Natural killer cell (primary cell): ENCODE results near the gene G3BP1. TPM values are rescaled to one million over a fixed set of nuclear protein-coding genes. Genes with fewer than 3 reads are reported as not detected.

Experiments
- ATAC-seq, 3 donors: fragments of 150-1000 bp in 2 of 3; fragments of 200-7000 bp in 1 of 3; cut with Tn5 transposase; 1 replicate in 1 of 3; 2 replicates in 2 of 3; pipeline ENCODE4 v1.10.0; 2021; ENCODE audit warnings: mild to moderate bottlenecking in 2 of 3, moderate library complexity in 2 of 3
- DNase-seq, 2 donors: peaks; one replicate each; pipeline versions ENCODE4 v3.0.0 to v3.0.0-alpha.2; 2013 to 2021; ENCODE audit warnings: mixed read lengths in 1 of 2
- H3K27ac ChIP-seq: one replicate; pipeline ENCODE4 v1.5.1; 2013; ENCODE audit warnings: mild to moderate bottlenecking, low read length
- H3K27me3 ChIP-seq: one replicate; pipeline ENCODE4 v1.6.1; 2013; ENCODE audit warnings: low read length; ENCODE audit not compliant: control insufficient read depth, insufficient read depth
- H3K36me3 ChIP-seq: one replicate; pipeline ENCODE4 v1.6.1; 2013; ENCODE audit warnings: low read length; ENCODE audit not compliant: control insufficient read depth, insufficient read depth
- H3K4me1 ChIP-seq: one replicate; pipeline ENCODE4 v1.6.1; 2013; ENCODE audit warnings: low read length; ENCODE audit not compliant: control insufficient read depth, insufficient read depth
- H3K4me3 ChIP-seq: one replicate; pipeline ENCODE4 v1.5.1; 2013; ENCODE audit warnings: low read length
- H3K9me3 ChIP-seq: one replicate; pipeline ENCODE4 v1.6.1; 2013; ENCODE audit warnings: low read length; ENCODE audit not compliant: control insufficient read depth, insufficient read depth
- H3K27ac Mint-ChIP-seq, 2 donors: one replicate each; pipeline ENCODE4 v1.8.0; 2022; ENCODE audit warnings: mild to moderate bottlenecking in 2 of 2, mixed read lengths in 2 of 2, moderate library complexity in 1 of 2
- H3K27me3 Mint-ChIP-seq, 2 donors: one replicate each; pipeline ENCODE4 v1.8.0; 2022; ENCODE audit warnings: low read depth in 2 of 2, mixed read lengths in 2 of 2
- H3K36me3 Mint-ChIP-seq: one replicate; pipeline ENCODE4 v1.8.0; 2022; ENCODE audit warnings: mixed read lengths
- H3K4me1 Mint-ChIP-seq, 2 donors: one replicate each; pipeline ENCODE4 v1.8.0; 2022; ENCODE audit warnings: mixed read lengths in 2 of 2
- H3K4me3 Mint-ChIP-seq: one replicate; pipeline ENCODE4 v1.8.0; 2022; ENCODE audit warnings: mild to moderate bottlenecking, moderate library complexity, mixed read lengths
- H3K9me3 Mint-ChIP-seq, 2 donors: one replicate each; pipeline ENCODE4 v1.8.0; 2022; ENCODE audit warnings: mixed read lengths in 2 of 2
- WGBS: methylation state at CpG from one replicate; pipeline ENCODE4 v1.1.7; 2013; ENCODE audit warnings: missing lambda C conversion rate; ENCODE audit not compliant: insufficient coverage; 5-methylcytosine and 5-hydroxymethylcytosine counted together
- intact Hi-C: fragments of 100-400 bp; cut with micrococcal nuclease; formaldehyde crosslinking; loops from one replicate; pipeline ENCODE4 v1.14.2; 2022
- total RNA-seq, 4 donors: library from RNA; stranded (reverse); fragments of 120-200 nt in 1 of 4; gene quantifications; one replicate each; pipeline versions ENCODE4 v1.2.3 to v1.2.4, GENCODE V29; 2013 to 2022
- TF ChIP-seq, protein P1 (sequence below): fragments of 200-600 bp; IDR thresholded peaks from one replicate; pipeline ENCODE4 v1.8.0; 2022; ENCODE audit warnings: antibody characterized with exemption

G3BP1 gene
- total RNA-seq, 3 donors from 2014 or later (not counting 1 experiment from before 2014, with no cell fraction given): 94.9 to 127 (median 121) TPM

DNA sequence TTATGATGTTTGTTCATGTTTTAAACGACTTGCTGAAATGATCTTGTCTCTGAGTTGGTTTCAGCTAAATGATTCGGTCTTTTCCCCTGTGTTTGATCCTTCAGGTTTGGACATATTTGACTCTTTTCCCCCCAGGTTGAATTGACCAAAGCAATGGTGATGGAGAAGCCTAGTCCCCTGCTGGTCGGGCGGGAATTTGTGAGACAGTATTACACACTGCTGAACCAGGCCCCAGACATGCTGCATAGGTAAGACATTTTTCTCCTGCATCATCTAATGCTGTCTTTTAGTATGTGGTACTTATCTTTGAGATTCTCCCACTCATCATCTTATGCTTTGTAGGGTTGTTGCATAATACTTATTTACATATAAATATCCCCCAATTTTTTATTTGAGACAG is 14.7 kb downstream of the G3BP1 start:
- H3K4me3 Mint-ChIP-seq: peak overlapping the region; percentile 3
- ATAC-seq: no peak
- 84% methylated on average over 2 of the region's 4 CpGs for WGBS
- H3K27me3 Mint-ChIP-seq: no peaks in the 10 kb centered on the region
- TF ChIP-seq, protein P1, sequence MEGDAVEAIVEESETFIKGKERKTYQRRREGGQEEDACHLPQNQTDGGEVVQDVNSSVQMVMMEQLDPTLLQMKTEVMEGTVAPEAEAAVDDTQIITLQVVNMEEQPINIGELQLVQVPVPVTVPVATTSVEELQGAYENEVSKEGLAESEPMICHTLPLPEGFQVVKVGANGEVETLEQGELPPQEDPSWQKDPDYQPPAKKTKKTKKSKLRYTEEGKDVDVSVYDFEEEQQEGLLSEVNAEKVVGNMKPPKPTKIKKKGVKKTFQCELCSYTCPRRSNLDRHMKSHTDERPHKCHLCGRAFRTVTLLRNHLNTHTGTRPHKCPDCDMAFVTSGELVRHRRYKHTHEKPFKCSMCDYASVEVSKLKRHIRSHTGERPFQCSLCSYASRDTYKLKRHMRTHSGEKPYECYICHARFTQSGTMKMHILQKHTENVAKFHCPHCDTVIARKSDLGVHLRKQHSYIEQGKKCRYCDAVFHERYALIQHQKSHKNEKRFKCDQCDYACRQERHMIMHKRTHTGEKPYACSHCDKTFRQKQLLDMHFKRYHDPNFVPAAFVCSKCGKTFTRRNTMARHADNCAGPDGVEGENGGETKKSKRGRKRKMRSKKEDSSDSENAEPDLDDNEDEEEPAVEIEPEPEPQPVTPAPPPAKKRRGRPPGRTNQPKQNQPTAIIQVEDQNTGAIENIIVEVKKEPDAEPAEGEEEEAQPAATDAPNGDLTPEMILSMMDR: no peak
- H3K4me3 ChIP-seq: no peak overlapping the region
- peaks cover 14% of the 10 kb centered on the region for H3K36me3 Mint-ChIP-seq
- no peaks in the 10 kb centered on the region for H3K9me3 Mint-ChIP-seq
- peaks cover 32% of the 10 kb centered on the region for H3K36me3 ChIP-seq
- H3K9me3 ChIP-seq: no peaks in the 10 kb centered on the region
- H3K4me1 ChIP-seq: peaks cover 11% of the 10 kb centered on the region
- H3K4me1 Mint-ChIP-seq: peaks cover 26 to 46% of the 10 kb centered on the region in 2 donors
- H3K27ac ChIP-seq: no peak overlapping the region
- H3K27me3 ChIP-seq: no peaks in the 10 kb centered on the region
- no peak for DNase-seq
- H3K27ac Mint-ChIP-seq: peak overlapping the region; percentile 50 to 52
- intact Hi-C loops: no loop called here

DNA sequence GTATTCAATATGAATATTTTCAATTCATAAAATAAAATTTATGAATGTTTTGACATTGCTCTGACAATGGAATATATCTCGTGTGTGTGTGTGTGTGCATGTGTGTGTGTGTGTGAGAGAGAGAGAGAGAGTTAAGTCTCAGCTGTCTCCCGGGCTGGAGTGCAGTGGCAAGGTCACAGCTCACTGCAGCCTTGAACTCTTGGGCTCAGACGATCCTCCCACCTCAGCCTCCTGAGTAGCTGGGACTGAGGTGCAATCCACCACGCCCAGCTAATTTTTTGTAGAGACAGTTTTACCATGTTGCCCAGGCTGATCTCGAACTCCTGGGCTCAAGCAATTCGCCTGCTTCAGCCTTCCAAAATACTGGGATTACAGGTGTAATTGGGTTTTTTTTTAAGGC is 16.1 kb downstream of the G3BP1 start:
- H3K36me3 Mint-ChIP-seq: peaks cover 22% of the 10 kb centered on the region
- peaks cover 45% of the 10 kb centered on the region for H3K36me3 ChIP-seq
- no peak for ATAC-seq
- peaks cover 19 to 40% of the 10 kb centered on the region in 2 donors for H3K4me1 Mint-ChIP-seq
- no peak overlapping the region for H3K4me3 ChIP-seq
- H3K27me3 ChIP-seq: no peaks in the 10 kb centered on the region
- H3K4me1 ChIP-seq: peaks cover 11% of the 10 kb centered on the region
- no peak overlapping the region for H3K4me3 Mint-ChIP-seq
- H3K9me3 Mint-ChIP-seq: no peaks in the 10 kb centered on the region
- TF ChIP-seq, protein P1: no peak
- no peak for DNase-seq
- WGBS: 89% methylated on average over 5 of the region's 6 CpGs
- no peak overlapping the region for H3K27ac ChIP-seq
- no peaks in the 10 kb centered on the region for H3K9me3 ChIP-seq
- H3K27ac Mint-ChIP-seq: no peak overlapping the region
- intact Hi-C loops: no loop called here
- H3K27me3 Mint-ChIP-seq: no peaks in the 10 kb centered on the region

DNA sequence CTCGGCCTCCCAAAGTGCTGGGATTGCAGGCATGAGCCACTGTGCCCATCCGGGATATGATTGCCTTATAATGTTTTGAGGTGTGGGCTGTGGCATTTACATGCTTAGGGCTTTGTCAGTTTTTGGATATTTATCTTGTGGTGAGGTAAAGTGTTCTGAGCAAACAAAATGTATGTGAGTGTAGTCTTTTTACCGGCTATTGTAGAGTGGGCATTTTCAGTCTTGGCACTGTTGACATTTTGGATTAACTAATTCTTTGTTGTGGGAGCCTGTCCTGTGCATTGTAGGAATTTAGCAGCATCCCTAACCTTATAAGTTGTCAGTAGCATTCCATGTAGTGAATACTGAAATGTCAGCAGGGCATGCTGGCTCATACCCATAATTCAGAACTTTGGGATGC is 21.6 kb downstream of the G3BP1 start:
- peaks cover 35% of the 10 kb centered on the region for H3K36me3 Mint-ChIP-seq
- TF ChIP-seq, protein P1: no peak
- H3K27me3 Mint-ChIP-seq: no peaks in the 10 kb centered on the region

DNA sequence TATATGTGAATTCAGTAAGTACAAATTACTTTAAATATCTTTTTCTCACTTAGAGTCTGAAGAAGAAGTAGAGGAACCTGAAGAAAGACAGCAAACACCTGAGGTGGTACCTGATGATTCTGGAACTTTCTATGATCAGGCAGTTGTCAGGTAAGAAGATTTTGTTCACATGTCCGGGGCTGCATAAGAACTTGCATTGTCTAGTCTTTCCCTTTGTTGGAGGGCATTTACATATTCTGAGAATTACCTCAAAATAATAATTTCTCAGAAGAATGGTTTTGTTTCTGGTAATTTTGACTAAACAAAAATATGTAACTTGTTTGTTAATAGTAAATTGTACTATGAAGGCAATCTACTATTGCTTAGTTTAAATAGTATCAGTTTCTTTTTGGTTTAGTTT is 23.7 kb downstream of the G3BP1 start:
- no peaks in the 10 kb centered on the region for H3K9me3 Mint-ChIP-seq
- H3K27me3 Mint-ChIP-seq: no peaks in the 10 kb centered on the region
- ATAC-seq (no peak), DNase-seq (no peak)
- Histone ChIP-seq H3K36me3 (peaks cover 93% of the 10 kb centered on the region), H3K27me3 (no peaks in the 10 kb centered on the region), H3K4me3 (no peak overlapping the region), H3K4me1 (no peaks in the 10 kb centered on the region), H3K9me3 (no peaks in the 10 kb centered on the region), H3K27ac (no peak overlapping the region)
- peaks cover 26% of the 10 kb centered on the region for H3K36me3 Mint-ChIP-seq
- H3K4me3 Mint-ChIP-seq: no peak overlapping the region
- H3K4me1 Mint-ChIP-seq: peaks cover 20 to 21% of the 10 kb centered on the region in 2 donors
- intact Hi-C loops: no loop called here
- H3K27ac Mint-ChIP-seq: peak overlapping the region in 1 of 2 donors; percentile 16
- TF ChIP-seq, protein P1: no peak
- WGBS: no CpG with 5 or more reads among the region's 1 CpG

More for the DNA sequence above, 21.6 kb downstream of the G3BP1 start:
- Histone ChIP-seq H3K27me3 (no peaks in the 10 kb centered on the region), H3K4me1 (no peaks in the 10 kb centered on the region), H3K27ac (no peak overlapping the region), H3K4me3 (no peak overlapping the region), H3K36me3 (peaks cover 89% of the 10 kb centered on the region), H3K9me3 (no peaks in the 10 kb centered on the region)
- Mint-ChIP-seq H3K4me1 (peaks cover 18 to 19% of the 10 kb centered on the region in 2 donors), H3K4me3 (no peak overlapping the region), H3K9me3 (no peaks in the 10 kb centered on the region), H3K27ac (peak overlapping the region in 1 of 2 donors; percentile 60)
- ATAC-seq (no peak), DNase-seq (no peak)
- 97% methylated on average over 3 of the region's 3 CpGs for WGBS
- intact Hi-C loops: no loop called here
